Trophoblast cell (in vitro differentiated cells and primary cell): ENCODE data around the gene PCCB.

Experiments used
- DNase-seq, 2 donors: peaks; one replicate each; pipeline ENCODE4 v3.0.0-alpha.2; 2016
- H2AFZ ChIP-seq: 2 replicates; pipeline ENCODE4 v1.6.1; 2013; ENCODE audit warnings: low read length, moderate library complexity, mild to moderate bottlenecking; ENCODE audit not compliant: insufficient read depth, poor library complexity
- H2AK5ac ChIP-seq: 2 replicates; pipeline ENCODE4 v1.6.1; 2013; ENCODE audit warnings: mild to moderate bottlenecking, low read length
- H2BK120ac ChIP-seq: 2 replicates; pipeline ENCODE4 v1.6.1; 2013; ENCODE audit warnings: low read length, mild to moderate bottlenecking, moderate library complexity; ENCODE audit not compliant: insufficient read depth, poor library complexity
- H2BK12ac ChIP-seq: 2 replicates; pipeline ENCODE4 v1.6.1; 2013; ENCODE audit warnings: mild to moderate bottlenecking, low read length, moderate library complexity
- H2BK5ac ChIP-seq: 2 replicates; pipeline ENCODE4 v1.6.1; 2013; ENCODE audit warnings: low read length, low read depth, moderate library complexity, mild to moderate bottlenecking; ENCODE audit not compliant: poor library complexity
- H3K14ac ChIP-seq: 2 replicates; pipeline ENCODE4 v1.6.1; 2013; ENCODE audit warnings: mild to moderate bottlenecking, low read length
- H3K18ac ChIP-seq: 2 replicates; pipeline ENCODE4 v1.6.1; 2013; ENCODE audit warnings: mild to moderate bottlenecking, low read length
- H3K23ac ChIP-seq: 2 replicates; pipeline ENCODE4 v1.6.1; 2013; ENCODE audit warnings: low read length
- H3K27ac ChIP-seq: 2 replicates; pipeline ENCODE4 v1.5.1; 2013; ENCODE audit warnings: low read depth, mild to moderate bottlenecking, inconsistent platforms, low read length, moderate library complexity
- H3K27me3 ChIP-seq: 2 replicates; pipeline ENCODE4 v1.6.1; 2013; ENCODE audit warnings: inconsistent platforms, mild to moderate bottlenecking, low read length, moderate library complexity; ENCODE audit not compliant: insufficient read depth
- H3K36me3 ChIP-seq, 2 experiments: 1 replicate in 1 of 2; 2 replicates in 1 of 2; pipeline ENCODE4 v1.6.1; 2013; ENCODE audit warnings: low read length in 2 of 2, mild to moderate bottlenecking in 2 of 2, moderate library complexity in 1 of 2; ENCODE audit not compliant: insufficient read depth in 2 of 2, control insufficient read depth in 1 of 2
- H3K4ac ChIP-seq: 2 replicates; pipeline ENCODE4 v1.6.1; 2013; ENCODE audit warnings: low read depth, mild to moderate bottlenecking, low read length, moderate library complexity
- H3K4me1 ChIP-seq, 2 experiments: 1 replicate in 1 of 2; 2 replicates in 1 of 2; pipeline ENCODE4 v1.6.1; 2013; ENCODE audit warnings: low read length in 2 of 2, mild to moderate bottlenecking in 2 of 2, moderate library complexity in 1 of 2; ENCODE audit not compliant: insufficient read depth in 2 of 2, control insufficient read depth in 1 of 2
- H3K4me2 ChIP-seq: 2 replicates; pipeline ENCODE4 v1.6.1; 2013; ENCODE audit warnings: inconsistent platforms, mild to moderate bottlenecking, low read length, moderate library complexity
- H3K4me3 ChIP-seq: 2 replicates; pipeline ENCODE4 v1.5.1; 2013; ENCODE audit warnings: mild to moderate bottlenecking, low read depth, low read length, inconsistent platforms
- H3K79me1 ChIP-seq: one replicate; pipeline ENCODE4 v1.6.1; 2013; ENCODE audit warnings: low read length
- H3K79me2 ChIP-seq: 2 replicates; pipeline ENCODE4 v1.6.1; 2013; ENCODE audit warnings: low read length, mild to moderate bottlenecking; ENCODE audit not compliant: control insufficient read depth, insufficient read depth, poor library complexity
- H3K9ac ChIP-seq: 2 replicates; pipeline ENCODE4 v1.6.1; 2013; ENCODE audit warnings: mild to moderate bottlenecking, low read length
- H3K9me3 ChIP-seq: 2 replicates; pipeline ENCODE4 v1.6.1; 2013; ENCODE audit warnings: low read depth, mild to moderate bottlenecking, control low read depth, inconsistent platforms, low read length; ENCODE audit not compliant: insufficient read depth
- H4K12ac ChIP-seq: 2 replicates; pipeline ENCODE4 v1.6.1; 2013; ENCODE audit warnings: low read depth, mild to moderate bottlenecking, low read length, moderate library complexity
- H4K8ac ChIP-seq: 2 replicates; pipeline ENCODE4 v1.6.1; 2013; ENCODE audit warnings: low read depth, mild to moderate bottlenecking, low read length, moderate library complexity
- H4K91ac ChIP-seq: one replicate; pipeline ENCODE4 v1.6.1; 2013; ENCODE audit warnings: low read depth, mild to moderate bottlenecking, low read length, moderate library complexity
- WGBS: extraction: QIAGEN DNeasy Blood & Tissue Kit; methylation state at CpG from one replicate; pipeline ENCODE4 v1.1.7; 2013; ENCODE audit warnings: missing lambda C conversion rate; ENCODE audit not compliant: insufficient read length, insufficient coverage; ENCODE audit errors: extremely low coverage; 5-methylcytosine and 5-hydroxymethylcytosine counted together

The PCCB gene

DNA sequence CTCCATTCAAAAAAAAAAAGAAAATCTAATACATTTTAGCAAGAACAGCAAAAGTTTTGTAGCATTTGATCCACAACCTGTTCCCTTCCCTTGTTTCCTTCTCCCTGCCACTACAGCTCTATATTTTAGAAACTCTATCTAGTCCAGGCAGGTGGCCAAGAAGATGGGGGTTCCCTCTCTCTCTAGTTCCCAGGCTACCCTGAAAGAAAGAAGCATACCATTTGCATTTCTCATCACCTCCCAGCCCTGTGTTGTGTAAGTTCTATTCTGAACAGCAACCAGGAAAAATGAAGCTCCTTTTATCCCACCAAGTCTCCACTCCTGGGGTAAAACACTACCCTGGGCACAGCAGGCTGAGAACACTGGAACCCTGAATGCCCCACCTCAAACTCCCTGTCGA is 100.0 kb downstream of the PCCB start:
- no peak overlapping the region for H2BK5ac ChIP-seq
- no peak overlapping the region for H2AFZ ChIP-seq
- H3K79me1 ChIP-seq, result no peaks in the 10 kb centered on the region
- no peak overlapping the region for H3K4ac ChIP-seq
- peak overlapping the region; percentile 36 for H3K4me2 ChIP-seq
- H4K12ac ChIP-seq, result no peak overlapping the region
- no peaks in the 10 kb centered on the region for H3K79me2 ChIP-seq
- DNase-seq, result peak; percentile 15 to 59
- peaks cover 2 to 3% of the 10 kb centered on the region in 2 experiments for H3K36me3 ChIP-seq
- peaks cover 6 to 7% of the 10 kb centered on the region in 2 experiments for H3K4me1 ChIP-seq
- no peak overlapping the region for H4K91ac ChIP-seq
- H3K14ac ChIP-seq, result no peak overlapping the region
- H4K8ac ChIP-seq, result no peak overlapping the region
- no CpG with 5 or more reads among the region's 1 CpG for WGBS
- H2BK12ac ChIP-seq, result no peak overlapping the region
- H3K4me3 ChIP-seq, result no peak overlapping the region
- H3K9me3 ChIP-seq, result no peaks in the 10 kb centered on the region
- H3K27ac ChIP-seq, result no peak overlapping the region
- H3K27me3 ChIP-seq, result no peaks in the 10 kb centered on the region
- H3K9ac ChIP-seq, result no peak overlapping the region
- H2BK120ac ChIP-seq, result no peak overlapping the region
- no peak overlapping the region for H3K23ac ChIP-seq
- no peak overlapping the region for H2AK5ac ChIP-seq
- no peak overlapping the region for H3K18ac ChIP-seq

DNA sequence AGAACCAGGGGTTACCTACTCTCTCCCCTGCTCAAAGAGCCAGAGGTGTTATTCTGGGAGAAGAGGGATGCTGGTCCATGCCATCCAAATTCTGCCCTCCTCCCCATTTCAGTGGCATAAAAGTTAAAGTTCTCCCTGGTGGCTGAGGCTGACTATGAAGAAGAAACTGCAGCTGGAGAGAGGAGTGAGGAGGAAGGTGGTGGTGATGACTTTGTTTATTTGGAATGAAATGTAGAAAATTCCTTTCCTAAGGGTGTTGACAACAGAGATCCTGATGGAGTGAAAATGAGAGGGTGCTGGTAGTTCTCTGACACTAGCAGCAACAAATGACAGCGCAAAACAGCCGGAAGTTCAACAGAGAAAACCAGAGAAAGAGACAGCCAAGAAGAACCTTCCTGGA is 100.4 kb downstream of the PCCB start:
- DNase-seq, result peak; percentile 67 to 84
- no peak overlapping the region for H2BK5ac ChIP-seq
- H3K18ac ChIP-seq, result no peak overlapping the region
- no peak overlapping the region for H4K8ac ChIP-seq
- no peak overlapping the region for H3K4ac ChIP-seq
- no peak overlapping the region for H2BK12ac ChIP-seq
- H4K12ac ChIP-seq, result no peak overlapping the region
- no peak overlapping the region for H3K14ac ChIP-seq
- H3K36me3 ChIP-seq, result peaks cover 2 to 3% of the 10 kb centered on the region in 2 experiments
- H3K79me2 ChIP-seq, result no peaks in the 10 kb centered on the region
- H3K4me2 ChIP-seq, result peak overlapping the region; percentile 36
- no peak overlapping the region for H2AK5ac ChIP-seq
- H2BK120ac ChIP-seq, result no peak overlapping the region
- H2AFZ ChIP-seq, result no peak overlapping the region
- no peak overlapping the region for H4K91ac ChIP-seq
- no peak overlapping the region for H3K4me3 ChIP-seq
- H3K9ac ChIP-seq, result no peak overlapping the region
- H3K27me3 ChIP-seq, result no peaks in the 10 kb centered on the region
- H3K79me1 ChIP-seq, result no peaks in the 10 kb centered on the region
- no peak overlapping the region for H3K23ac ChIP-seq
- H3K9me3 ChIP-seq, result no peaks in the 10 kb centered on the region
- peaks cover 6 to 7% of the 10 kb centered on the region in 2 experiments for H3K4me1 ChIP-seq
- no CpG with 5 or more reads among the region's 2 CpGs for WGBS
- H3K27ac ChIP-seq, result no peak overlapping the region

DNA sequence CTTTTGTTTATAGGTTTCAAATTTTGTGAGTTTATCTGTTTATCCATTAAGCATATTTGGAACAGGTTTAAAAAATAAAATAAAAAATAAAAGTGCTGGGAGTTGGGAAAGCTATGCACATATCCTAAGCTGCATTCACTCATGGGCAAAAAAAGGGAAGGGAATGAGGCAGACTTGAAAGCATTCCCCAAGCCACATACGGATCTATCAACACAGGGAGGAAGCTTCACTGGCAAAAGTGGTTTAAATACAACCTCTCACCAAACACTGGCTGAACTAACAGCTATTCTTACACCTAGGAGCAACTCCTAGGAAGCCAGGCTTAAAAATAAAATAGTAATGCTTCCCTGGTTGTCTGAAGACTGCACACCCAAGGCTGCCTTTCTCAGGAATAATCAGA is 101.2 kb downstream of the PCCB start:
- H3K14ac ChIP-seq, result no peak overlapping the region
- H3K79me1 ChIP-seq, result no peaks in the 10 kb centered on the region
- H3K36me3 ChIP-seq, result peaks cover 2 to 3% of the 10 kb centered on the region in 2 experiments
- H3K4me3 ChIP-seq, result no peak overlapping the region
- H3K79me2 ChIP-seq, result no peaks in the 10 kb centered on the region
- no peak for DNase-seq
- no peaks in the 10 kb centered on the region for H3K27me3 ChIP-seq
- H2AK5ac ChIP-seq, result no peak overlapping the region
- H4K8ac ChIP-seq, result no peak overlapping the region
- H3K18ac ChIP-seq, result no peak overlapping the region
- H3K4ac ChIP-seq, result no peak overlapping the region
- H4K91ac ChIP-seq, result no peak overlapping the region
- WGBS, result no CpG with 5 or more reads among the region's 1 CpG
- H3K4me1 ChIP-seq, result peaks cover 6 to 7% of the 10 kb centered on the region in 2 experiments
- H3K9ac ChIP-seq, result no peak overlapping the region
- H2AFZ ChIP-seq, result no peak overlapping the region
- no peak overlapping the region for H3K23ac ChIP-seq
- no peak overlapping the region for H3K4me2 ChIP-seq
- no peak overlapping the region for H2BK5ac ChIP-seq
- H4K12ac ChIP-seq, result no peak overlapping the region
- H3K9me3 ChIP-seq, result no peaks in the 10 kb centered on the region
- no peak overlapping the region for H2BK12ac ChIP-seq
- no peak overlapping the region for H3K27ac ChIP-seq
- H2BK120ac ChIP-seq, result no peak overlapping the region

DNA sequence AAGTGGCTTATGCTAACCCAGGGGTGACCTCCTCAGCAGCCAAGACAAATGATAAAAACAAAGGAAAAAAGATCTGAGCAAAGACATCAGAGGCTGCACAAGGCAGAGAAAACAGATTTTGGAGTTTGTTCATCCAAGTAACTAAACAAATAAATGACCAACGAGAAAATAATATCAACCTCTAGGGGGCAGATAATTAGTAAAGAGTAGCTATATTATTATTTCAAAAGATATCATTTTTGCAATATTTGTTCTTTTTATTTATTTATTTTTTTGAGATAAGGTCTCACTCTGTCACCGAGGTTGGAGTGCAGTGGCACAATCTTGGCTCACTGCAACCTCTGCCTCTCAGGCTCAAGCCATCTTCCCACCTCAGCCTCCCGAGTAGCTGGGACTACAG is 101.8 kb downstream of the PCCB start:
- H2BK120ac ChIP-seq, result no peak overlapping the region
- WGBS, result no CpG with 5 or more reads among the region's 3 CpGs

More for the DNA sequence above, 101.8 kb downstream of the PCCB start:
- Histone ChIP-seq H2BK12ac (no peak overlapping the region), H4K91ac (no peak overlapping the region), H3K18ac (no peak overlapping the region), H4K12ac (no peak overlapping the region), H3K4me3 (no peak overlapping the region), H2AFZ (no peak overlapping the region), H3K4me2 (no peak overlapping the region), H3K14ac (no peak overlapping the region), H3K9ac (no peak overlapping the region), H2BK5ac (no peak overlapping the region), H3K9me3 (no peaks in the 10 kb centered on the region), H3K27me3 (no peaks in the 10 kb centered on the region), H3K23ac (no peak overlapping the region), H4K8ac (no peak overlapping the region), H3K79me2 (no peaks in the 10 kb centered on the region), H2AK5ac (no peak overlapping the region), H3K4ac (no peak overlapping the region), H3K4me1 (peaks cover 6 to 7% of the 10 kb centered on the region in 2 experiments), H3K79me1 (no peaks in the 10 kb centered on the region), H3K27ac (no peak overlapping the region), H3K36me3 (peaks cover 2 to 3% of the 10 kb centered on the region in 2 experiments)
- DNase-seq, result peak in 1 of 2 donors; percentile 13
